GM19240 (cell line): ENCODE measurements around the gene SLFN11.
"Not testable (repeated sequence)": the region's sequence is repeated elsewhere in the genome, so short reads cannot be mapped to it uniquely, and the experiment has no call there.

Experiments
- DNase-seq: peaks from one replicate; pipeline ENCODE4 v3.0.0; 2011; ENCODE audit warnings: low spot score; ENCODE audit not compliant: insufficient read length

SLFN11 gene

DNA sequence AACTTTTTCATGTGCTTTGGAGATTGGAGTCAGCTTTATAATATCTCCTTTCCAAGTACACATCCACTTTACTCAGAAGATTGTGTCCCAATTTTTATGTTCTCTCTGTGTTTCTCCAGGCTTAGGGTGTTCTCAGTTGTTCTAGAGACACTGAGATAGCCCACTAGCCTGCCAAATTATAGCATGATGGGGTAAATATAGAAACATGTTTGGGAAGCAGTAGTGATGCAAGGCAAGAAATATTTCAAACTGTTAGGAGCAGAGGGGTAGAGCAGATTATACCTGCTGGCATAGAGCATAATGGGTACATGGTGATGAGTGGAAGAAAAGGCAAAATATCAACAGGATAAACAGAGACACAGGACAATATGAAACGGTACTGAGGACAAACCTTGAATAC is 12.4 kb downstream of the SLFN11 start:
- no peak for DNase-seq

- no peak for DNase-seq
Observed at GRCh38 chr17:35359398-35359797, 14.0 kb downstream of the SLFN11 start.

DNA sequence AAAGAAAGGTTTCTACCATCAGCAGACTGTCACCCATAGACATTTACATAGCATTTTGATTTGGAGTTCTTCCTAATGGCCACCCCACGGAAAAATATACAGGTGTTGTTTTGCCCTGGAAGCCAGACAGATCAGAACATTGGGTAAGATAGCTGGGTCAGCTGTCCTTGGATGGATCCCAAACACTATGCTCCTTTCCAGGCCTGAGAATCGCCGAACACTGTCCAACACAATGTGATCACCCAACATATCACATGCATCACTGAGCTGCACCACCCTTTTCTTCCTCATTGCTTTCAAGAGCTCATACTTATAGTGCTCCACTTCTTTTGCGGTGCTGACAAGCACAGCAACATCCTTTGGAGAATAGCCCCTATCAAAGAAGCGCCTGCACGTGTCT is 21.1 kb downstream of the SLFN11 start:
- no peak for DNase-seq

DNA sequence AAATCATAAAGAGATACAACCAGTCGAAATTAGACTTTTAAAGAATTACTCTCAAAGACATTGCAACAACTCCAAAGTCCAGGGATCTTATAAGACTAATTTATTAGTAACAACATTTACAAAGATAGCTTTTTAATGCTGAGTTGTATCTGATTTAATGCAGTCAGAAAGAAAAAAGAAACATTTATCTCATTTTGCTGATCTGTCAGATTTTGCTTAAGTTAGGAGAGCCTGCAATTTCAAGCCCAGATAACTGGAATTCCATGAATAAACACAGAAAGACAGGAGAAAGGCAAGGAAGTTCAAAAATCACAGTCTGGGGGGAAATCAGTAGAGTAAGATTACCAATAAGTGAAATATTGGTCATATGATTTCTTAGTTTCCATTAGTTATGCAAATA is 22.9 kb downstream of the SLFN11 start:
- no peak for DNase-seq

- DNase-seq, result no peak
Observed at GRCh38 chr17:35345926-35346771, 27.3 kb downstream of the SLFN11 start.

DNA sequence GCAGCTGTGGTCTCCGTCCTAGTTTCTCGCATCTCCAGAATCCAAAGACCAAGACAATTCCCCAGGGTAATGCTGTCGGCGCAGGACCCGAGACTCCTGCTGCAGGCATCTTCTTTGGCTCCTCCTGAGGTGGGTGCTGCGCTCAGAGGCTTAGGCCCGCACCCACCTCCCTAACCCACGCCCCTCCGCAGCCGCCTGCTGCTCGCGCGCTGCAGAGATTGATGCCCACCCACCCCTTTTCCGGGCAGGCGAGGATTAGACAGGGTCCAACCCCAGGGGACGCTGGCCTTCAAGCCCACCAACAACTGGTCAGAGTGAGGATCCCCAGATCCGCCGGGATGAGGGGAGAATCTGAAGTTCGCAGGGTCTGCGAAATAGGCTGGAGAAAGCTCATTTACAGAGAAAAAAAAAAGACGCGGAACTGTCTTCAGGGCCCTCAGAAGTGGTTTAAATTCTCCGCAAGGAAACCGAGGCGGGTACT is 27.9 kb downstream of the SLFN11 start:
- DNase-seq, result no peak

- no peak for DNase-seq
Observed at GRCh38 chr17:35344262-35344661, 29.2 kb downstream of the SLFN11 start.

- DNase-seq, result no peak
Observed at GRCh38 chr17:35342276-35342675, 31.1 kb downstream of the SLFN11 start.

DNA sequence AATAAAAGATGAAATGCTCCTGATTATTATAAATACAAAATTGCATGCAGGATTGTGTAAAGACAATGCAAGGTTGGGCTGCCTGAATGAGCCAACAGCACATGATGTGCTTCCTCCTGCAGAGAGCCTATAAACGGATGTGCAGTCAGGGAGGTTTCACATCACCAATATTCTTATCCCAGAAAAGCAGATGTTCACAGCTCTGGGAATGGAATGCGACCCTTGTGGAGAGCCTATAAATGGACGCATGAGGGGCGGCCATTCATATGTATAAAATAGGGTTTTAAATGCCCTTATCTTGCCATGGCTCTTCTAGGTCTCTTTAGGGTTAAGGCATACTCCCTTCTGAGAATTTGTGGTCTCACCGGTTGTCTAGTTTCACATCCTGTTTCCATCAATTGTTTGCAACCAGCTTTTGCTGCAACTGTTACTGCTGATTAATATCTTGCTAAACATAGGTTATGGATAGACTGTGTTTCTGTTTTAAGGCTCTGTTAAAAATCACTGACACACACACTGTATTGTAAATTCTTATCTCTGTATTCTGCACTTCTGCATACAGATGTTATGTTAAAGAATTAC is 31.9 kb downstream of the SLFN11 start:
- DNase-seq, result no peak

DNA sequence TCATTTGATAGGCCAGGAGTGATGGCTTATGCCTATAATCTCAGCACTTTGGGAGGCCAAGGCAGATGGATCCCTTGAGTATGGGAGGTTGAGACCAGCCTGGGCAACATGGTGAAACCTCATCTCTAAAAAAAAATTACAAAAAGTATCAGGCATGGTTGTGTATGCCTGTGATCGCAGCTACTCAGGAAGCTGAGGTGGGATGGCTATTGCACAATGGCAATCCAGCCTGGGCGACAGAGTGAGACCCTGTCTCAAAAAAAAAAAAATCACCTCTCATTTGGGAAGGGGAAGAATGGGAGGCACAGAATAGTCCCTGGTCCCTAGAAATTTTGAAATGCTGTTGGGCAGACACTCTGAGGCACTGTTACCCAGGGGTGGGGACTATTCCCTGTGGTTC is 35.2 kb downstream of the SLFN11 start:
- DNase-seq, result no peak

- no peak for DNase-seq
Observed at GRCh38 chr17:35337364-35337763, 36.1 kb downstream of the SLFN11 start.

DNA sequence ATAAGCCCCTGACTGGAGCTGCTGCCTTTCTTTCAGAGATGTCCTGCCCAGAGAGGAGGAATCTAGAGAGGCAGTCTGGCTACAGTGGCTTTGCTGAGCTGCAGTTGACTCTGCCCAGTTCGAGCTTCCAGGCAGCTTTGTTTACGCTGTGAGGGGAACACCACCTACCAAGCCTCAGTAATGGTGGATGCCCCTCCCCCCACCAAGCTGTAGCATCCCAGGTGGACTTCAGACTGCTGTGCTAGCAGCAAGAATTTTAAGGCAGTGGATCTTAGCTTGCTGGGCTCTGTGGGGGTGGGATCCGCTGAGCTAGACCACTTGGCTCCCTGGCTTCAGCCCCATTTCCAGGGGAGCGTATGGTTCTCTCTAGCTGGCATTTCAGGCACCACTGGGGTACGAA is 39.8 kb downstream of the SLFN11 start:
- DNase-seq, result not testable (repeated sequence)

DNA sequence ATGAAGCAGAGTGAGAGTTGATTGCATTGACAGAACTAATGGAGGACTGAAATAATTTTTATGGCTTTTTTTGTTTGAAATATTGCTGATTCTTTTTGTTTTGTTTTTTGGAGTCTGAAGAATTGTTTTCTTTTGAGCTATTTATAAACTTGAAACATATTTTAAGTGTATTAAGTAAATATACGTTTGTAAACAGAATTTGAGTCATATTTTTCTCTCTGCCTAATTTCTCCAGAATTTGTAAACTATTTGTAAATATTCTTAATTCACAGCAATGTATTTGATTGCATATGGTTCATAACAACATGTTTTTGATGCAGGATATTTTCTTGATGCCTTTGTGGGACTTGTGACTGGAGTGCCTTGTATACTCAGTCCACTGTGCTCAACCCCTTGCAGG is 50.7 kb downstream of the SLFN11 start:
- DNase-seq, result no peak

DNA sequence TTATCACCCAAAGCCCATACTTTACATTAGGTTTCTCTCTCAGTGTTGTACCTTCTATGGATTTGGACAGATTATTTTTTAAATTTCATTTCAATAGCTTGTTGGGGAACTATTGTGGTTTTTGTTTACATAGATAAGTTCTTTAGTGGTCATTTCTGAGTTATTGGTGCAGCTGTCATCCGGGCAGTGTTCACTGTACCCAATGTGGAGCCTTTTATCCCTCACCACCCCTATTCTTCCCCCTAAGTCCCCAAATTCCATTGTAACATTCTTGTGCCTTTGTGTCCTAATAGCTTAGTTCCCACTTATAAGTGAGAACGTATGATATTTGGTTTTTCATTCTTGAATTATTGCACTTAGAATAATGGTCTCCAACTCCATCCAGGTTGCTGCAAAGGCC is 57.5 kb downstream of the SLFN11 start:
- no peak for DNase-seq

- no peak for DNase-seq
Observed at GRCh38 chr17:35315283-35315682, 58.1 kb downstream of the SLFN11 start.

DNA sequence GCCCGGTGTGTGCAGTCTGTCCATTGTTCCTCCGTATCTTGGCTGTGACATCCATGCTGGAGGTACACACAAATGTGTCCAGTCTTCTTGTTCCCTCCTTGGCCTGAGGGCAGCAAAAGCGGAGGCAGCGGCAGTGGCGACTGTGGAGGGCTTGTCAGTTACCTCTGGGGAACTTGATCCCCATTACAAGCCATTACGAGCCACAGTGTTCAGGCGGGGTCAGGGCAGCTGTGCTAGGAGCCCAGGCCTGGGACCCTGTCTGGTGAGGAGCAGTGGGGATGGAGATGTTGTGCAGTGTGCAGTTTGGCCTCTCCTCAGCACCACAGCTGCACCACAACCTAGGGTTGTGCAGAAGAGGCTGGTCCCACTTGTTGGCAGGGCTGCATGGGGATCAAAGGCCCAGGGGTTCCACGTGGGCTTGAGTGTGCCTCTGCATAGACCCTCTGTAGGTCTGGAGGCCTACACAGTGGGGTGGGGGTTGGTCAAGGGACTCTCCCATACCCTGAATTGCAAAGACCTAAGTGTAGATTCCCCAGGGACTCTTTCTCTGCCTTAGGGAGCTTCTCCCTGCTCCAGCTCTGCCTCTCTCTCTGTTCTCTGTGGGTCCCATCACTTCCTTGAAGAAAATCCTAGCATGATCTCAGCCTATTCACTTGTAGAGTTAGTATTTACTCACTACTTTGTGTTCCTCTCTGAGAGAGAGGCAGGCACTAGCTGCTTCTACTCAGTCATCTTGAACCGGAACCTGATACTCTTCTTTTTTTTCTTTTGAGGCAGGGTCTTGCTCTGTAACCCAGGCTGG is 58.8 kb downstream of the SLFN11 start:
- no peak for DNase-seq

GRCh38 chr17:35313875-35314409 is 59.5 kb downstream of the SLFN11 start:
- DNase-seq, result no peak

DNA sequence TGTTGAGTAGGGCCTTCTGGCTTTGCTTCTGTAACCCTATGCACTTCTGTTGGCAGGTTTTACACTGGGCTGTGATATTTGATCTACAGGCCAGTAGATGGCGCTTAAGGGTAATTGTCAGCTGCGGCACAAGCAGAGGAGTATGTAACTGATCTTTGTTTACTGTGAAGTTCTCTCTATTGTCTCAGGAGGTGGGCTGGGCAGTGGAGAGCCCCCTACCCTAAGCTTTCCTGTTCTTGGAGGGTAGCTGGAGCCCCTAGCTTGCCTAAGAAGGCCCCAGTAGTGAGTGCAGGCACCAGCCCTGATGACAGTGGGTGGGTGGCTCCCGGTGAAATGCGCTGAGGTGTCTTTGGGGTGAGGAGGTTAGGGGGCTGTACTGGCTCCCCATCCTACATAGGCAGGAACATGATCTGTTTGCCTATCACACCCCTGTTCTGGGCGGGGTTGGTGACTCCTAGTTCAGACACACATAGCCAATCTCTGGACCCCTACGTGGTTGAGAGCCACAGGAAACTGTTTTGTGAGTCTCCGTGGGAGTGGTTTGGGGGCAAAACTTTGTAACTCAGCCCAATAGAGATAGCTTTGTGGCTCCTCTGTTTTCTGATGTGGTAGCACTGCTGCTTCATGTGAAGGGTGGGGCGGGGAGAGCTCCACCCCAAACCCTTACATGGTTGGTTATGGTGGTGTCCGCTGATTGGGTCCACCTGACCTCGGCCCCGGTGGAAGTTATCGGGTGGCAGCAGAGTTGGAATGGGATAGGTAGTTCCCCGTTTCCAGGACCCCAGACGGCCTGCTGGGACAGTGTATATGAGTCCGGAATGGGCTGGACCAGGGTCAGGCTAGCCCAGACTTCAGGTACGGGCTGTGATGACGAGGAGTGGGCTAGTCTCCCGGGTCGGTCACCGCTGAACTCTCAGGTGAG is 60.4 kb downstream of the SLFN11 start:
- DNase-seq, result peak; percentile 22

- no peak for DNase-seq
Observed at GRCh38 chr17:35312346-35312745, 61.1 kb downstream of the SLFN11 start.

GRCh38 chr17:35309345-35309744 is 64.1 kb downstream of the SLFN11 start:
- not testable (repeated sequence) for DNase-seq
